Omental fat pad (tissue), 4 donors: ENCODE measurements around the gene ANXA5. TPM values are rescaled to one million over a fixed set of nuclear protein-coding genes. Genes with fewer than 3 reads are reported as not detected.

ENCODE experiments used
- ATAC-seq: fragments of 150-250 bp; one replicate; pipeline ENCODE4 v1.9.1; 2016; ENCODE audit warnings: mild to moderate bottlenecking, moderate library complexity; ENCODE audit not compliant: low FRiP score
- DNase-seq: peaks from one replicate; pipeline ENCODE4 v3.0.0-alpha.2; 2019; ENCODE audit warnings: low spot score
- total RNA-seq, 4 donors: library from RNA; depleted of rRNA; stranded (reverse); fragments of >200 nt; gene quantifications; one replicate each; pipeline ENCODE4 v1.1.0, GENCODE V29; 2016
- TF ChIP-seq, protein P1 (sequence below), 3 donors: fragments of 450-650 bp; IDR thresholded peaks; one replicate each; pipeline ENCODE4 v1.5.1; 2016 to 2017; ENCODE audit warnings: antibody characterized with exemption in 3 of 3, mild to moderate bottlenecking in 3 of 3, moderate library complexity in 2 of 3

The ANXA5 gene
- total RNA-seq, 4 donors from 2014 or later = 319 to 810 (median 629) TPM

DNA sequence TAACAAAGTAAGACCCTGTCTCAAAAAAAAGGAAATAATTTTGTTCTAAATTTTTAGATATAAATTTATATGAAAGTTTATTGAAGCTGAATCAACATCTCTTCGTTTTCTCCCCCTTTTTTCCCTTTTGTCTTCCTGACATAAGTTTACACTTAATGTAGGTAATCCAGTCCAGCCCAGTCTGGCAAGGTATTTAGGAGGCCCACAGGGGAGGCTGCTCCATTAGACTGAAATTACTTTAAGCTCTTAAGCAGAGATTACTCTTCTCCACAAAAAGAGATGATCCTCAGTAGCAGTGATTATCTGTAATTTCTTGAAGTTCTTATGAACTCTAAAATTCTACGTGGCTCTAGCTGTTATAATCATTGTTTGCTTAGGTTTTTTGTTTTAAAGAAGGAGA lies 46.0 kb downstream of the ANXA5 start:
- ATAC-seq (no peak), DNase-seq (no peak)
- TF ChIP-seq, protein P1, sequence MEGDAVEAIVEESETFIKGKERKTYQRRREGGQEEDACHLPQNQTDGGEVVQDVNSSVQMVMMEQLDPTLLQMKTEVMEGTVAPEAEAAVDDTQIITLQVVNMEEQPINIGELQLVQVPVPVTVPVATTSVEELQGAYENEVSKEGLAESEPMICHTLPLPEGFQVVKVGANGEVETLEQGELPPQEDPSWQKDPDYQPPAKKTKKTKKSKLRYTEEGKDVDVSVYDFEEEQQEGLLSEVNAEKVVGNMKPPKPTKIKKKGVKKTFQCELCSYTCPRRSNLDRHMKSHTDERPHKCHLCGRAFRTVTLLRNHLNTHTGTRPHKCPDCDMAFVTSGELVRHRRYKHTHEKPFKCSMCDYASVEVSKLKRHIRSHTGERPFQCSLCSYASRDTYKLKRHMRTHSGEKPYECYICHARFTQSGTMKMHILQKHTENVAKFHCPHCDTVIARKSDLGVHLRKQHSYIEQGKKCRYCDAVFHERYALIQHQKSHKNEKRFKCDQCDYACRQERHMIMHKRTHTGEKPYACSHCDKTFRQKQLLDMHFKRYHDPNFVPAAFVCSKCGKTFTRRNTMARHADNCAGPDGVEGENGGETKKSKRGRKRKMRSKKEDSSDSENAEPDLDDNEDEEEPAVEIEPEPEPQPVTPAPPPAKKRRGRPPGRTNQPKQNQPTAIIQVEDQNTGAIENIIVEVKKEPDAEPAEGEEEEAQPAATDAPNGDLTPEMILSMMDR (IDR thresholded peaks at IDR 0.05) = no peak

DNA sequence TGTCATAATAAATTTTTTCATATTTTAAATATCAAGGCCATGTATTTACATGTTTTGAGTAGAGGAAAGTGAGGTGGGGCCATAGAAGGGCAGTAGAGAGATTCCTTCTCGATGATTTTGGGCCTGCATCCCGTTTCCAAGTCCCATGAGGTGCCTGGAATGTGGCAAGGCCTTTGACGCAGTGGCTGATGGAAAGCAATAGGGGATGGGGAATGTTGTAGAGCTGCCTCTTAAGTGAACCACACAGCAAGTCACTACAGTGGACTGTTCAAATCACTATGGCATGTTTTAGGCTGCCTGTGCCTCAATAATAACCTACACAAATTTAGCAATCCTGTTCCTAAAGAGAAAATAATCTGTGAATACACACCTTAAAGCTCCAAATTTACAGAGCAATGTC lies 48.3 kb downstream of the ANXA5 start:
- DNase-seq = no peak
- TF ChIP-seq, protein P1 (IDR thresholded peaks at IDR 0.05) = no peak
- ATAC-seq = no peak

DNA sequence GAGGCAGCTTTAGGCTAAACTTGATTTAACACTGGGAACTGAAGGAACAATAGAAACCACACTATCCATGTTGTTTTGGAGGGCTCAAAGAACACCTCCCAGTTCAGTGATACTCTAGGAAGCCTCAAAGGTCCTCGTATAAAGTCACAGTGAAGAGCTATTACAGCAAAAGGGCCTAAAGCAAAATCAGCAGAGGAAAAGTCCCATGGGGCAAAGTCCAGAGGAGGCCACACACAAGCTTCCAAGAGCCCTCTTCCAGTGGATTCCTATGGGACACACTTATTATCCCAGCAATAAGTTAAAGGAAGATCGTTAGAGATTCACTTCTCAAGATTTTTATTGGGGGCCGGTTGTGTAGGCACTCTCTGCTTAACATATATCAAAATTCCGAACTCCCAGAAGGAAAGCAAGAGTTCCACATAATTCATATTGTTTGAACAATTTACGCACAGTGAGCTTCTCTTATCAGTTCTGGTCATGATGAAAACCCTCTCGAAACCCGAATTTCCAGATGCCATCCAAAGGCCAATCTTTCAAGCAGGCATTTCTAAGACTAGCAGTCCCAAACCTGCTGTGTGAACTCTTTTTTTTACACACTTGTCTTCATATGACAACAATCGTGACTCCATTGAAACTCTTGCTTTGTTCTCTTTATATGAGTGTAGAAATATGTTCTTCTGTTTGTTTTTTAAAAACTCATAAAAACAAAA lies 53.7 kb downstream of the ANXA5 start:
- ATAC-seq (no peak), DNase-seq (no peak)
- TF ChIP-seq, protein P1 (IDR thresholded peaks at IDR 0.05) = no peak

DNA sequence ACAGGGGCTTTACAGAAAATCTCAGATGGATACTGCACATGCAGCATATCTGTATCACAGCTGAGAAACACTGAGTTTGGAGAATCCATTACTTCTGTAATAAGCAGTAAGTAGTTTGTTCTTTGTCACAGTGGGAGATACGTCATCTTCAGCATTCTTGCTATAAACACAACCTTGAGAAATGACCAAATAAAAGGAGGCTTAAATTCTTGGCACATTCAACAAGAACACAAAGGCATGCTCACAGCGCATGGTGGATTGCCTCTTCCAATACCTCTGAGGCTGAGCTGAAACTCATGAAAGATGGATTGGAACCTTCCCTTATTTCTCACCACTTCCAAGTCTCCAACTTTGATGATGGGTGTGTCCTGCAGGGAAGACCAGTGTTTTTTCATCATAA lies 54.5 kb downstream of the ANXA5 start:
- ATAC-seq (no peak), DNase-seq (no peak)
- TF ChIP-seq, protein P1 (IDR thresholded peaks at IDR 0.05) = no peak

DNA sequence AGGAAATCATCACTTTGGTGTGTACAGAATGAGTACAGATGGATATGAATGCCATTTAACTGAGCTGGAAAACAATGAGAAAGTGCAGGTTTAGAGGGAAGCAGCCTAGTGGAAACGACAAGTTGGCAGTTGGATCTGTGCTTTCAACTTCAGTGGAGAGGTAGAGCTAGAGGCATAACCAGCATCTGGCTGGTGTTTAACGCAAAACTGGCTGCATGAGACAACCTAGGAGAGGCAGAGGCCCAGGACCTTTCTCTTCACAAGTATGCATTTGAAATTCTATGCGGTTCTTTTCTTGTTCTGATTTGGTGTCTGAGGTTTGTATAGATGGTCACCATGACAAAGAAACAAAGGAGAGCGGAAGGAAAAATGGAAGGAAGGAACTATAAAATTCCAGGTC lies 63.1 kb downstream of the ANXA5 start:
- TF ChIP-seq, protein P1 (IDR thresholded peaks at IDR 0.05) = no peak
- DNase-seq (no peak), ATAC-seq (no peak)

DNA sequence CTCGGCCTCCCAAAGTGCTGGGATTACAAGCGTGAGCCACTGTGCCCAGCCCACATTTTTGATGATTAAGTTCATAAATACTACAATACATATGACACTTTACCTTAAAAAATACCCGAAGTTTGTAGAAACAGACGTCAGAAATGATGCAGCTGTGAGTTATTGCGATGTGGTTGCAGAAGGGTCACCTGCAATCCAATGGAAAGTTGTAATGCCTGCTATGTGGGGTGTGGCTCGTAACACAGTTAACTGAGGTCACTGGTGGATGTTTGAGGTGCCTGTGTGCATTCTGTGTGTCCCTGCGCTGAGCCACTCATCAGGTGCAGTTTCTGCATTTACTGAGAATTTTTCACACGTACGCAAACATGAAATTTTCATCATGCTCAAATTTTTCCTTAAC lies 64.1 kb downstream of the ANXA5 start:
- TF ChIP-seq, protein P1 (IDR thresholded peaks at IDR 0.05) = no peak
- ATAC-seq = no peak
- no peak for DNase-seq

Other genes with a start within 250 kb of the ANXA5 start
- gene SMIM43, start 68.2 kb upstream of the ANXA5 start, total RNA-seq = under 1 TPM in 2 of 4 donors, not detected in 2; 0.24 to 0.37 TPM
- 10 to 100 TPM; 12.6 to 35.9 (median 23.5) TPM for gene EXOSC9, start 104.3 kb upstream of the ANXA5 start, total RNA-seq
- 1 to 10 TPM in 2 of 4 donors, under 1 TPM in 2; 0.44 to 5.5 (median 3.0) TPM for gene CCNA2, start 126.9 kb upstream of the ANXA5 start, total RNA-seq
- gene BBS7, start 173.5 kb upstream of the ANXA5 start, total RNA-seq = 10 to 100 TPM in 2 of 4 donors, 1 to 10 TPM in 2; 6.2 to 11.2 (median 10.0) TPM